Activated CD8-positive, alpha-beta memory T cell treated with anti-CD3 and anti-CD28 coated beads, Interleukin-2, amount 50 U/mL, for 24 hours (primary cell): ENCODE results near the gene DDIAS.
A peak's percentile ranks its signal among the peaks of the same experiment; 100 is the strongest.
"Not testable (repeated sequence)": the region's sequence is repeated elsewhere in the genome, so short reads cannot be mapped to it uniquely, and the experiment has no call there.

Source experiments
- DNase-seq: peaks from one replicate; pipeline ENCODE4 v3.0.0-alpha.2; 2020; ENCODE audit errors: extremely low read depth

DDIAS gene

DNA sequence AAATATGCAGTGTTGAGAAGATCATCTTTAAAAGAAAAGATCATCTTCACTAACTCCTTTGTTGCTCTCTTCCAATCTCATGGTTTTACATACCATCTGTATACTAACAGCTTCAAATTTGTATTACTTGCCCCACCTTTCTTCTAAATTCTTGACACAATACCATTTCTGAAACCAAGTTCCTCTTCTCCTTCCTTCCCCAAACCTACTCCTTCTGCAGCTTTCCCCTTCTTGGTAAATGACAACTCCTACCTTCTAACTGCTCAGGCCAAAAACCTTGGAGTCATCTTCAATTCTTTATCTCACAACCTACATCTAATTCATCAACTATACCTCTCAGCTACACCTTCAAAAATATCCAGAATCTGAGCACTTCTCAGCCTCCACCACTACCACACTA is 10.6 kb upstream of the DDIAS start:
- no peak for DNase-seq

DNA sequence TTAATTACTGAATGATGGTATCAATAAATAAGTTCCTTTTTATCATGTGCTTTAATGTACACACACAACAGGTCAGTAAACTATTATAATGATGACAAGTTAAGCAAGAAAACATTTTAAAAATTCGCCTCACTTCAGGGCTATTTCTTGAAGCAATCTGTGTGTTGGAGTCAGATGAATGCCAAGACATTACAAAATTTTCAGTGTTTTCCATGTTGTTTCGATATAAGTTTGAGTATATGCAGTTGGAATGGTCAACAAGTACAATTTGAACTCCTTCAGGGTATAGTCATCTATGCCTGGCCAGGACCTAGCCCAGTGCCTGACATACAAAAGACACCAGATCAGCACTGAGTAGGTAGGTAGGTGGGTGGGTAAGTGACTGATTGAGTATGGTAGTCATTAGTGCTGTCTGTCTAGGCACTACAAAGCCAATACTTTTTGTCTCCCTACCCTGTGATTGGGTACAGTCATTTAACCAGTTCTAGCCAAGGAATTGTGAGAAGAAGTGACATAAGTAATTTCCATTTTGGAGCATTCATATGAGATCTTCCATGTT is 8.8 kb upstream of the DDIAS start:
- DNase-seq: no peak

- no peak for DNase-seq
Measured at GRCh38 chr11:82895437-82896091, 6.0 kb upstream of the DDIAS start.

- DNase-seq: no peak
Measured at GRCh38 chr11:82896183-82896582, 5.4 kb upstream of the DDIAS start.

- DNase-seq: no peak
Measured at GRCh38 chr11:82898241-82898640, 3.3 kb upstream of the DDIAS start.

- DNase-seq: no peak
Measured at GRCh38 chr11:82899186-82899820, 2.2 kb upstream of the DDIAS start.

GRCh38 chr11:82899957-82900276 is 1.6 kb upstream of the DDIAS start:
- no peak for DNase-seq

DNA sequence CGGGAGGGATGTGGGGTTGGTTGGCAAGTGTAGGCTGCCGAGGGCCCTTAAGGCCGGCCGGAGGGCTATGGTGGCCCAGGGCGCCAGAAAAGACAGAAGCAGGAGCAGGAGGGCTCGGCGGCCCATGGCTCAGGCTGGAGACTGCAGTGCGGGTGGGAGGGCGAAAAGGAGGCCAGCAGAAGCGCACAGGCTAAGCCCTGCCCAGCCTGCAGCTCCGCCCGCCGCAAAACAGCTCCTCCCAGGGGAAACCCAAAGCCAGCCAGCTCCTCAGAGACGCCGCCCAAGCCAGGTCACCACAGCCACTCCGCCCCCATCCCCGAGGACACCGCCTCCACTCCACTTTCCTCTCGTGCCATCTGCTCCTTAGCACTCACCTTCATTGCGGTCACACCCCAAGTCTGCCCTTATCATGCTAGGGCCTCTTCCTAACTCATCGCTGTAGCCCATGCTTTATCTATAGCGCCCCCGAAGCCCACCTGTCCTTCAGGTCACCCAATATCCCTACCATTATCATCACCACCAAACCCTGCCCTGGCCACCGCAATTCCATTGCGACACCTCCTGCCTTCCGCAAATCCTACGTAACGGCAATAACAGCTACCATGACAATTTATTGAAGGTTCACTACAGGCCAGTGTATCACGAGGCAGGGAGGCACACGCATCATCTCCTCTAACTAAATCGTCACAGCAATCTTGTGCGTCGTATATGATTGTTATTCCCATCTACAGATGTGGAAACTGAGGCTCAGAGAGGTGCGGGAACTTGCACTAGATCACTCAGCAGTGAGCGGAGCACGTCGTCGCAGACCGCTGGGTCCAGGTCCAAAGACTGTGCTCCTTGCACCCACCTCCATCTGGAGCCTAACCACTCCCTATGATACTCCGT is 1.0 kb upstream of the DDIAS start, which contains the start of gene PRCP:
Gene PRCP, minus strand, starts transcription at position 154 of the 888 bp plus-strand sequence. Its CDS starts 28 bp downstream, at position 126.
- peak; percentile 84 for DNase-seq

DNA sequence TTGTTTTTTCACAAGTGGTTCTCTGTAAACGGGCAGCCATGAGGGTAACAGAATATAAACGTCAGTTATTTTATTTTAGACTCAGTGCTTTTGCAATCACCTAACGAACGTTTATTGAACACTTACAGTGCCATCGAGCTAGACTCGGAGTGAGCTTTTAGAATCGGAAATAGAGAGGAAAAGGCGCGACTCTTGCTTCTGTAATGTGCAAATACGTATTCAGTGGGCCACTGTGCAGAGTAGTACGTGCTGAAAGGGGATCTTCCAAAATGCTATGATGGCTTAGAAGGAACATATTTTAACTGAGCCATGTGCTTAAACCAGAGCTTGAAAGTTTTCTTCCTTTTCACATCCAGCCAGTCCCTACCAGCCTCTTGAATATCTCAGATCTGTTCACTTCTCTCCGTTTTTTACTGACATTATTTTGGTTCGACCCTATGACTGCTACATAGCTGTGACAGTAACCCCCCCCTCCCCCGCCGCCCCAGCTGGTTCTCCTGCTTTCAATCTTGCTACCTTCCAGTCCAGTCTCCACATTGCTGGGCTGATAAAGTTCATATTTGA is 468 bp downstream of the DDIAS start:
- DNase-seq: no peak

DNA sequence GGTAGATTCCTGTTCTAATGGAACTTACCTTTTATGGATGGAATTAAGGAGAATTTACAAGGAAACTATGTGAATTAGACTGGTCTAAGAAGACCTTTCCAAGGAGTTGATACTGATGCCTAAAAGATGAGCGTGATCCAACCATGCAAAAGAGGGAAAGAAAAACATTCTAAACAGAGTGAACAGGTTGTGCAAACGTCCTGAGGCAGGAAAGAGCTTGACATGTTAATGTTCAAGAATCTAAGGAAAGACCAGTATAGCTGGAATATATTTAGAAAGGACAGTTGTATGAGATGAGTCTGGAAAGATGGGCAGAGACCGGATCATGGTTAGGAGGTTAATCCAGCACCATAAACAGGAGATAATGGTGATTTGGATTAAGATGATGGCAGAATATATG is 1.3 kb downstream of the DDIAS start:
- DNase-seq: no peak

GRCh38 chr11:82903843-82904586 is 2.5 kb downstream of the DDIAS start:
- no peak for DNase-seq

DNA sequence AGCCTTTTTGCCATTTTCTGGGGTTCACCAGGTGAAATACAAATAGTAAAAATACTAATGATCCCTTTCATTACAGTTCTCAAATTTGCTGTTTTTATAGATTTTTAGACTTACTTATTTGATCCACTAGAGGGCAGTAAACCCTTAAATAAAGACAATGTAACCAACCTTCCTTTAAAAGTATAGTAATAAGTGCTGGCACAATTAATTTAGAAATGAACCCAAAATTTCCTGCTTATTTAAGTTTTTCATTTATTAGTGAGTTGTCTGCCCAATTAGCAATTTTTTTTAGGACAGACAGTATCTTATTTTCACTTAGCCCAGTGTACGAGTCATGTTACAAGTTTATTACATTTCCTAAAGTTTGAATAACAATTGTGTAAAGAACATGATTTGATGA is 4.7 kb downstream of the DDIAS start:
- DNase-seq: no peak

DNA sequence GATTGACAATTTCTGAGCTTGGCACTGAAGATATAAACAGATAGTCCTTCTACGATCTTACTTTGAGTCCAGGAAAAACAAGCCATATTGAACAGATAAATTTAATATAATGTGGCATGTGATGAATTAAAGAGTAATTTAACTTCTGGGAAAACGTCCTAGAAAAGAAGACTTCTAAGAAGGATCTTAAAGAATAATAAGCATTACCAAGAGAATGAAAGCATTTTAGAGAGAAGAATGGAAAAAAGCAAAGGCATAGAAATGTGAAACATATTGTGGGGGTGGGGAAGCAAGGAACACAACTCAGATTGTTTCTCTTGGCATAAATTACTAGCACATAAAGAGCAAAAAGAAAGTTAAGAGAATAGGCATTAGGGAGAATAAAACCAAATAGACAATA is 5.4 kb downstream of the DDIAS start:
- DNase-seq: no peak

- no peak for DNase-seq
Measured at GRCh38 chr11:82907371-82907770, 5.8 kb downstream of the DDIAS start.

- no peak for DNase-seq
Measured at GRCh38 chr11:82908311-82908710, 6.8 kb downstream of the DDIAS start.

- DNase-seq: no peak
Measured at GRCh38 chr11:82909015-82909640, 7.6 kb downstream of the DDIAS start.

GRCh38 chr11:82919786-82920185 is 18.2 kb downstream of the DDIAS start:
- not testable (repeated sequence) for DNase-seq

DNA sequence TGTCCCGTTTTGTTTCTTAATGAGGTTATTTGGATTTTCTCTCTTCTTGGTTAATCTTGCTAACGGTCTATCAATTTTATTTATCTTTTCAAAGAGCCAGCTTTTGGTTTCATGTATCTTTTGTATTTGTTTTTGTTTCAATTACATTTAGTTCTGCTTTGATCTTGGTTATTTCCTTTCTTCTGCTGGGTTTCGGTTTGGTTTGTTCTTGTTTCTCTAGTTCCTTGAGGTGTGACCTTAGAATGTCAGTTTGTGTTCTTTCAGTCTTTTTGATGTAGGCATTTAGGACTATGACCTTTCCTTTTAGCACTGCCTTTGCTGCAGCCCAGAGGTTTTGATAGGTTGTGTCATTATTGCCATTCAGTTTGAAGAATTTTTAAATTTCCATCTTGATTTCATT is 18.7 kb downstream of the DDIAS start:
- DNase-seq: not testable (repeated sequence)

DNA sequence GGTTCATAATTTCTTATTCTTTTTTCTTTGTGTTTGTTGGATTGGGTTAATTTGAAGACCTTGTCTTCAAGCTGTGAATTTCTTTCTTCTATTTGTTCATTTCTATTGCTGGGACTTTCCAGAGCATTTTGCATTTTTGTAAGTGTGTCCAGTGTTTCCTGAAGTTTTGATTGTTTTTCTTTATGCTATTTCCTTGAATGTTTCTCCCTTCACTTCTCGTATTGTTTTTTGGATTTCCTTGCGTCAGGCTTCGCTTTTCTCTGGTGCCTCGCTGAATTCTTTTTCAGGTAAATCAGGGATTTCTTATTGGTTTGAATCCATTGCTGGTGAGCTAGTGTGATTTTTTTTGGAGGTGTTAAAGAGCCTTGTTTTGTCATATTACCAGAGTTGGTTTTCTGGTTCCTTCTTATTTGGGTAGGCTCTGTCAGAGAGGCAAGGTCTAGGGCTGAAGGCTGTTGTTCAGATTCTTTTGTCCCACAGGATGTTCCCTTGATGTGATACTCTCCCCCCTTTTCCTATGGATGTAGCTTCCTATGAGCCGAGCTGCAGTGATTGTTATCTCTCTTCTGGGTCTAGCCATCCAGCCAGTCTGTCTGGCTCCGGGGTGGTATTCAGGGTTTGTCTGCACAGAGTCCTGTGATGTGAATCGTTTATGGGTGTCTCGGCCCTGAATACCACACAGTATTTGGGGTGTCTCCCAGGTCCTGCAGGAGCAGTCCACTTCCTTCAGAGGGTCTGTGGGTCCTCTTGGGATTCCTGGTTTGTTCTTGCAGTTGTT is 21.0 kb downstream of the DDIAS start:
- DNase-seq: not testable (repeated sequence)
